Neural progenitor cell (in vitro differentiated cells): Measurements from ENCODE around the gene TMEM208.

Experiments used
- CTCF ChIP-seq: fragments of 200-600 bp; sonication (generic); IDR thresholded peaks from 2 replicates; pipeline ENCODE4 v1.5.1; 2017; ENCODE audit warnings: antibody characterized with exemption, mild to moderate bottlenecking
- EZH2 ChIP-seq: fragments of 200-600 bp; sonication (generic); IDR thresholded peaks from 2 replicates; pipeline ENCODE4 v1.6.1; 2017; ENCODE audit warnings: antibody characterized with exemption, mild to moderate bottlenecking, moderate library complexity

GRCh38 chr16:67202426-67202825 lies 24.5 kb upstream of the TMEM208 start:
- no peak for TF ChIP-seq CTCF
- no peak for TF ChIP-seq EZH2
